GM18520 (cell line): Measurements from ENCODE around the gene QRFP.

Experiments used
- ATAC-seq: cut with Tn5 transposase; IDR thresholded peaks from one replicate; pipeline ENCODE4 v1.9.1; 2021; ENCODE audit not compliant: unreplicated experiment

Gene QRFP

GRCh38 chr9:130933114-130934046 lies 36.8 kb upstream of the QRFP start:
- ATAC-seq = no peak

- ATAC-seq = no peak
These were observed 35.9 kb upstream of the QRFP start for GRCh38 chr9:130932255-130933079.

- ATAC-seq = no peak
These were observed 35.1 kb upstream of the QRFP start for GRCh38 chr9:130931508-130932254.

GRCh38 chr9:130930804-130931349 lies 34.3 kb upstream of the QRFP start:
- ATAC-seq = no peak

- ATAC-seq = no peak
These were observed 33.7 kb upstream of the QRFP start for GRCh38 chr9:130930132-130930803.

- ATAC-seq = no peak
These were observed 33.0 kb upstream of the QRFP start for GRCh38 chr9:130929571-130930038.

- no peak for ATAC-seq
These were observed 31.6 kb upstream of the QRFP start for GRCh38 chr9:130927995-130928900.

- ATAC-seq = no peak
These were observed 30.7 kb upstream of the QRFP start for GRCh38 chr9:130927338-130927737.

GRCh38 chr9:130925050-130925678 lies 28.6 kb upstream of the QRFP start:
- no peak for ATAC-seq

- no peak for ATAC-seq
These were observed 27.8 kb upstream of the QRFP start for GRCh38 chr9:130924448-130924788.

GRCh38 chr9:130923611-130924447 lies 27.2 kb upstream of the QRFP start:
- no peak for ATAC-seq

- ATAC-seq = no peak
These were observed 26.4 kb upstream of the QRFP start for GRCh38 chr9:130922893-130923610.

GRCh38 chr9:130921989-130922892 lies 25.6 kb upstream of the QRFP start:
- ATAC-seq = no peak

GRCh38 chr9:130921300-130921988 lies 24.8 kb upstream of the QRFP start:
- ATAC-seq = no peak

GRCh38 chr9:130920762-130921299 lies 24.2 kb upstream of the QRFP start:
- no peak for ATAC-seq
